Glutamatergic neuron (in vitro differentiated cells): ENCODE data around the gene ESPL1. TPM values are rescaled to one million over a fixed set of nuclear protein-coding genes. Genes with fewer than 3 reads are reported as not detected.

ENCODE experiments used
- DNase-seq: peaks from one replicate; pipeline ENCODE4 v3.0.0; 2022
- H3K27ac Mint-ChIP-seq: one replicate; pipeline ENCODE4 v1.8.0; 2020; ENCODE audit warnings: mild to moderate bottlenecking, mixed read lengths, inconsistent platforms; ENCODE audit not compliant: unreplicated experiment
- H3K27me3 Mint-ChIP-seq: one replicate; pipeline ENCODE4 v1.8.0; 2020; ENCODE audit warnings: mild to moderate bottlenecking, moderate library complexity, mixed read lengths, inconsistent platforms; ENCODE audit not compliant: unreplicated experiment
- H3K36me3 Mint-ChIP-seq: one replicate; pipeline ENCODE4 v1.8.0; 2020; ENCODE audit warnings: mild to moderate bottlenecking, mixed read lengths, inconsistent platforms; ENCODE audit not compliant: unreplicated experiment
- H3K4me1 Mint-ChIP-seq: one replicate; pipeline ENCODE4 v1.8.0; 2020; ENCODE audit warnings: mild to moderate bottlenecking, low read depth, mixed read lengths, inconsistent platforms; ENCODE audit not compliant: unreplicated experiment
- H3K4me3 Mint-ChIP-seq: one replicate; pipeline ENCODE4 v1.8.0; 2020; ENCODE audit warnings: mild to moderate bottlenecking, mixed read lengths, inconsistent platforms; ENCODE audit not compliant: unreplicated experiment
- H3K9me3 Mint-ChIP-seq: one replicate; pipeline ENCODE4 v1.8.0; 2020; ENCODE audit warnings: mild to moderate bottlenecking, moderate library complexity, mixed read lengths, inconsistent platforms; ENCODE audit not compliant: unreplicated experiment
- total RNA-seq: library from RNA; stranded (reverse); fragmentation: NEBNext Ultra II Directional; extraction: Animal tissue kit (Norgen Biotek cat#: 25700); gene quantifications from one replicate; pipeline ENCODE4 v1.2.1, GENCODE V29; 2021; ENCODE audit not compliant: unreplicated experiment
- TF ChIP-seq, protein P1 (sequence below): fragments of 200-600 bp; sonication (generic); IDR thresholded peaks from one replicate; pipeline ENCODE4 v1.5.0; 2021; ENCODE audit not compliant: partially characterized antibody, unreplicated experiment

The ESPL1 gene
- total RNA-seq, 1 donor from 2014 or later: 5.1 TPM

DNA sequence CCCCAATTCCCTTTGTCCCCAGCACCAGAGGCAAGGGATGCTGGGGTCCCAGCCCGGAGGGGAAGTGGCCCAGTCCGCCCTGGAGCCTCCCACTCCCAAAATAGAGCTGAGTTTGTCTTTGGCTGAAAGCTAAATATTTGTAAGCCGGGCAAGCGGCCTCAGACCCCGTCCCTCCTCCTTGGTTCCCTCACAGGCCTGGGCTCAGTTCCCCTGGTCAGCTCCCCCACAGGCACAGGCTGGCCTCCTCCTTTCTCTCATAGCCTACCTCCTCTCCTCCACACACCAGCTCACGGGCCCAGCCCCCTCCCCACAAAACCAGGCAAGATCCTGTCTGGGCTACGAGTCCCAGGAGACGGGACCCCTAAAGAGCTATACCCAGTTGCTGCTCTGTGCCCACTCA lies 66.7 kb downstream of the ESPL1 start:
- Mint-ChIP-seq H3K9me3 (peaks cover 7% of the 10 kb centered on the region), H3K4me1 (peaks cover 8% of the 10 kb centered on the region), H3K36me3 (no peaks in the 10 kb centered on the region), H3K27me3 (peaks cover 5% of the 10 kb centered on the region), H3K27ac (no peak overlapping the region), H3K4me3 (no peak overlapping the region)
- no peak for DNase-seq
- TF ChIP-seq, protein P1, sequence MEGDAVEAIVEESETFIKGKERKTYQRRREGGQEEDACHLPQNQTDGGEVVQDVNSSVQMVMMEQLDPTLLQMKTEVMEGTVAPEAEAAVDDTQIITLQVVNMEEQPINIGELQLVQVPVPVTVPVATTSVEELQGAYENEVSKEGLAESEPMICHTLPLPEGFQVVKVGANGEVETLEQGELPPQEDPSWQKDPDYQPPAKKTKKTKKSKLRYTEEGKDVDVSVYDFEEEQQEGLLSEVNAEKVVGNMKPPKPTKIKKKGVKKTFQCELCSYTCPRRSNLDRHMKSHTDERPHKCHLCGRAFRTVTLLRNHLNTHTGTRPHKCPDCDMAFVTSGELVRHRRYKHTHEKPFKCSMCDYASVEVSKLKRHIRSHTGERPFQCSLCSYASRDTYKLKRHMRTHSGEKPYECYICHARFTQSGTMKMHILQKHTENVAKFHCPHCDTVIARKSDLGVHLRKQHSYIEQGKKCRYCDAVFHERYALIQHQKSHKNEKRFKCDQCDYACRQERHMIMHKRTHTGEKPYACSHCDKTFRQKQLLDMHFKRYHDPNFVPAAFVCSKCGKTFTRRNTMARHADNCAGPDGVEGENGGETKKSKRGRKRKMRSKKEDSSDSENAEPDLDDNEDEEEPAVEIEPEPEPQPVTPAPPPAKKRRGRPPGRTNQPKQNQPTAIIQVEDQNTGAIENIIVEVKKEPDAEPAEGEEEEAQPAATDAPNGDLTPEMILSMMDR: no peak

DNA sequence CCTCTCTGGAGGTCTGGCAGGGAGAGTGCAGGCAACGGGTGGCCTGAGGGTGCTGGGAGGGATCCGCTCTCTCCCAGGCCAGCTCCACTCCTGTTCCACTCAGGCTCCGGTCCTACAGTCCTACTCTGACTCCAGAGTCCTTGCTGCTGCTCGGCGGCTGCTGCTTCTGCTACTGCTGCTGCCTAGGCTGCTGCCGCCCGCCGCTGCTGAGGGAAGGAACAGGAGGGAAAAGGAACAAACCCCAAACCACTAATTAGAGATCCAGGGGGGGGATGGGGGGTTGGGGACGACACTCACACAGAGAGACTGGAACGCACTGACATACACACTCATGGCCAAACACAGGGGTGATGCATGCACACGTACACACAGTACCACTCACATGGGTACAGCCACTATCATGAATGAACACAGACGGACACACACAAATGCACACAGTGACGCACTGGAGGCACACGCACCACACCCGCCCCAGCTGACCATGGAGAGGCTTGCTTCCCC lies 68.1 kb downstream of the ESPL1 start, which contains the start of gene SP7:
SP7 (minus strand) TSS at position 174 of the 501 bp plus-strand sequence. CDS start 708 bp downstream, outside the sequence.
- TF ChIP-seq, protein P1: no peak
- Mint-ChIP-seq H3K9me3 (peaks cover 3% of the 10 kb centered on the region), H3K4me3 (no peak within 1 kb of the TSS), H3K27ac (no peak within 1 kb of the TSS), H3K4me1 (peaks cover 8% of the 10 kb centered on the region), H3K36me3 (no peaks in the 10 kb centered on the region), H3K27me3 (peaks cover 2% of the 10 kb centered on the region)
- peak; percentile 36 for DNase-seq

DNA sequence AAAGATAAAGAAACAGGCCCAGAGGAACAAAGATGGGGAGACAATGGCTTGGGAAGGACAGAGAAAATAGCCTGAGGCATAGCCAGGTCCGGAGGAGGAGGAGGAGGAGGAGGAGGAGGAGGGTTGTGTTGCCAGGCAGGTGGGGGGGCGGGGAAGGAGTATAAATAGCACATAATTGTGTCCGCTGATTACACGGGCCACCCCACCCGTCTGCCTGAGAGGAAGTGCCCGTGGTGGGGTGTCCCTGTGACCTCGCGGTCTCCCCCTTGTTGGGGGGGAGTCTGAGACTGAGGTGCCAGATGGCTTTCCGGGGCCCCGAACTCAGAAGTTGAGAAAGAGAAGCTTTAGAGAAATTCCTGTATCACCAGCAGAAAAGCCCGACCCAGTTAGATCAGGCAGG lies 69.9 kb downstream of the ESPL1 start:
- Mint-ChIP-seq H3K36me3 (no peaks in the 10 kb centered on the region), H3K27ac (no peak overlapping the region), H3K27me3 (peaks cover 2% of the 10 kb centered on the region), H3K9me3 (peaks cover 5% of the 10 kb centered on the region), H3K4me3 (peak overlapping the region; percentile 6), H3K4me1 (peaks cover 8% of the 10 kb centered on the region)
- TF ChIP-seq, protein P1: no peak
- no peak for DNase-seq

DNA sequence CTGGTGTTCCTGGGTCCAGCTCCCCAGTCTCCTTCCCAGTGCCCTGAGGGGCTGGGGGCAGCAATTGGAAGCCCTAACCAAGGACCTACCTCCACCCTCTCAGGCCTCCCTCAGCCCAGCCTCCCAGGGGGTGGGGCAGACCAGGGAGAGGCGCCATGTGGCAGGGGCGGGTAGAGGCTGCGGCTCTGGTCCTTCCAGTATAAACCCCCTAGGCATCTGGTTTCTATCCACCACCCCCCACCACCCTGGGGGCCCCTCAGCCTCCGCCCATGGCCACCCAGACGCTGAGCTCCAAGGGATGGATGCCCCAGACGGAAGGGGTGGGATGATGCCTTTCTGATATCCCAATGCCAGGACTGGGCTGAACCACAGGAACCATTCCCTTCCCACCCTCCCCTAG lies 70.8 kb downstream of the ESPL1 start:
- DNase-seq: no peak
- Mint-ChIP-seq H3K4me1 (peaks cover 8% of the 10 kb centered on the region), H3K27me3 (peaks cover 2% of the 10 kb centered on the region), H3K36me3 (no peaks in the 10 kb centered on the region), H3K27ac (no peak overlapping the region), H3K9me3 (peaks cover 4% of the 10 kb centered on the region), H3K4me3 (no peak overlapping the region)
- TF ChIP-seq, protein P1: no peak

DNA sequence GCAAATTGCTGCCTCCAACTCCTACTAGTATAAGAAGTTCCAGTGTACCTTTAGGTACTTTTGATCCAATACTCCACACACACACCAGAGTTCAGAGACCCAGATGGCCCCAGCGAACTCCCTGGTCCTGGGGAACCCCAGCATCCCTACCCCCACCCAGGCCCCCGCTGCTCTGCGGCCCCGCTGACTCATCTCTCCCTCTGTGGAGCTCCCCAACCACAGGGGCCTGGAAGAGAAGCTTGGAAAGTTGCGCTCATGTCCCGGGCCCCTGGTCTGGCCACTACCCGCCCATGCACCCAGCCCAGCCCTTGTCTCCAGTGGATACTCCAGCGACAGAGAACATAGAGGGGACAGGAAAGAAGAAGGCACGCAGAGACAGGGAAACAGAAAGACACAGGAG lies 72.3 kb downstream of the ESPL1 start:
- Mint-ChIP-seq H3K27me3 (peaks cover 2% of the 10 kb centered on the region), H3K4me1 (peaks cover 8% of the 10 kb centered on the region), H3K9me3 (peaks cover 6% of the 10 kb centered on the region), H3K36me3 (no peaks in the 10 kb centered on the region), H3K4me3 (no peak overlapping the region), H3K27ac (no peak overlapping the region)
- TF ChIP-seq, protein P1: no peak
- DNase-seq: no peak

Other genes with a start within 250 kb of the ESPL1 start
- gene TNS2, start 218.2 kb upstream of the ESPL1 start, total RNA-seq: 2.5 TPM
- 13.9 TPM for gene SPRYD3, start 188.9 kb upstream of the ESPL1 start, total RNA-seq
- not detected for gene IGFBP6, start 170.6 kb upstream of the ESPL1 start, total RNA-seq
- not detected for gene SOAT2, start 164.8 kb upstream of the ESPL1 start, total RNA-seq
- gene ZNF740, start 87.6 kb upstream of the ESPL1 start, total RNA-seq: 38.2 TPM
- 34.5 TPM for gene CSAD, start 87.4 kb upstream of the ESPL1 start, total RNA-seq
- not detected for gene ITGB7, start 61.0 kb upstream of the ESPL1 start, total RNA-seq
- 0.27 TPM for gene RARG, start 36.1 kb upstream of the ESPL1 start, total RNA-seq
- 292 TPM for gene PFDN5, start 27.2 kb downstream of the ESPL1 start, total RNA-seq
- gene MYG1, start 31.4 kb downstream of the ESPL1 start, total RNA-seq: 66.1 TPM
- 57.5 TPM for gene AAAS, start 53.3 kb downstream of the ESPL1 start, total RNA-seq
- gene SP7, start 68.1 kb downstream of the ESPL1 start, total RNA-seq: not detected
- 34.8 TPM for gene SP1, start 111.9 kb downstream of the ESPL1 start, total RNA-seq
- gene AMHR2, start 155.6 kb downstream of the ESPL1 start, total RNA-seq: not detected
- gene PRR13, start 173.4 kb downstream of the ESPL1 start, total RNA-seq: 105 TPM
- 1,170 TPM for gene PCBP2, start 183.8 kb downstream of the ESPL1 start, total RNA-seq
- 94.2 TPM for gene MAP3K12, start 231.2 kb downstream of the ESPL1 start, total RNA-seq
- gene TARBP2, start 233.0 kb downstream of the ESPL1 start, total RNA-seq: 49.0 TPM
- not detected for gene NPFF, start 239.2 kb downstream of the ESPL1 start, total RNA-seq